ENCODE results near the gene SPAG8. TPM values are rescaled to one million over a fixed set of nuclear protein-coding genes. Genes with fewer than 3 reads are reported as not detected.

The SPAG8 gene
- polyA plus RNA-seq, 1 donor (not counting 4 experiments of a cell fraction or from before 2014, with no cell fraction given) = 0.08 TPM

- Histone ChIP-seq H4K20me1 (ENCODE audit: control insufficient read depth, extremely low read depth, insufficient read depth, low read length) (no peaks in the 10 kb centered on the region), H3K27me3 (ENCODE audit: control insufficient read depth, extremely low read depth, insufficient read depth, low read length) (no peaks in the 10 kb centered on the region), H3K27ac (ENCODE audit: control insufficient read depth, insufficient read depth, low read length) (no peak overlapping the region), H3K9me1 (ENCODE audit: control insufficient read depth, extremely low read depth, insufficient read depth, low read length) (no peaks in the 10 kb centered on the region), H3K4me1 (ENCODE audit: control insufficient read depth, extremely low read depth, insufficient read depth, low read length) (no peaks in the 10 kb centered on the region), H3K9me3 (ENCODE audit: control insufficient read depth, low read depth, low read length) (no peaks in the 10 kb centered on the region), H3K4me2 (ENCODE audit: control insufficient read depth, extremely low read depth, insufficient read depth, low read depth, low read length) (no peak overlapping the region), H2AFZ (ENCODE audit: control insufficient read depth, low read length) (no peak overlapping the region), H3K9ac (ENCODE audit: control insufficient read depth, extremely low read depth, insufficient read depth, low read length) (no peak overlapping the region), H3K36me3 (ENCODE audit: control insufficient read depth in 2 of 2, extremely low read depth in 1 of 2, insufficient read depth in 2 of 2, low read length in 2 of 2) (no peaks in the 10 kb centered on the region), H3K79me2 (ENCODE audit: control insufficient read depth, insufficient read depth, low read length) (no peaks in the 10 kb centered on the region), H3K4me3 (ENCODE audit: control insufficient read depth in 2 of 3, extremely low read depth in 1 of 3, insufficient read depth in 2 of 3, low read depth in 1 of 3, low read length in 3 of 3) (no peak overlapping the region)
- no peak for TF ChIP-seq EZH2 (IDR thresholded peaks at IDR 0.05; ENCODE audit: low read length)
- TF ChIP-seq CTCF (optimal IDR thresholded peaks at IDR 0.05 in 1 of 3, IDR thresholded peaks at IDR 0.05 in 1 of 3, conservative IDR thresholded peaks at IDR 0.05 in 1 of 3; ENCODE audit: extremely low read depth in 1 of 3, insufficient read depth in 2 of 3, low read length in 3 of 3) = no peak
- FAIRE-seq = no peak
- dilution Hi-C loops (cut with MboI; ENCODE audit: extremely low pct_ligation_motif_present, low sequenced_read_pairs) = no loop called here
- no peak for DNase-seq (ENCODE audit: low read depth, low spot score)
Measured at GRCh38 chr9:35790025-35790384, 22.1 kb downstream of the SPAG8 start.

GRCh38 chr9:35789541-35789940, 22.5 kb downstream of the SPAG8 start:
- no peak for FAIRE-seq

More at GRCh38 chr9:35789541-35789940, 22.5 kb downstream of the SPAG8 start:
- H3K4me1 ChIP-seq (ENCODE audit: control insufficient read depth, extremely low read depth, insufficient read depth, low read length) = no peaks in the 10 kb centered on the region
- H3K4me2 ChIP-seq (ENCODE audit: control insufficient read depth, extremely low read depth, insufficient read depth, low read depth, low read length) = no peak overlapping the region
- no peak for DNase-seq (ENCODE audit: low read depth, low spot score)
- TF ChIP-seq EZH2 (IDR thresholded peaks at IDR 0.05; ENCODE audit: low read length) = no peak
- no peak for TF ChIP-seq CTCF (optimal IDR thresholded peaks at IDR 0.05 in 1 of 3, IDR thresholded peaks at IDR 0.05 in 1 of 3, conservative IDR thresholded peaks at IDR 0.05 in 1 of 3; ENCODE audit: extremely low read depth in 1 of 3, insufficient read depth in 2 of 3, low read length in 3 of 3)
- no peaks in the 10 kb centered on the region for H3K36me3 ChIP-seq (ENCODE audit: control insufficient read depth in 2 of 2, extremely low read depth in 1 of 2, insufficient read depth in 2 of 2, low read length in 2 of 2)
- H3K27ac ChIP-seq (ENCODE audit: control insufficient read depth, insufficient read depth, low read length) = no peak overlapping the region
- H3K9me1 ChIP-seq (ENCODE audit: control insufficient read depth, extremely low read depth, insufficient read depth, low read length) = no peaks in the 10 kb centered on the region
- no peak overlapping the region for H3K4me3 ChIP-seq (ENCODE audit: control insufficient read depth in 2 of 3, extremely low read depth in 1 of 3, insufficient read depth in 2 of 3, low read depth in 1 of 3, low read length in 3 of 3)
- dilution Hi-C loops (cut with MboI; ENCODE audit: extremely low pct_ligation_motif_present, low sequenced_read_pairs) = no loop called here
- H3K27me3 ChIP-seq (ENCODE audit: control insufficient read depth, extremely low read depth, insufficient read depth, low read length) = no peaks in the 10 kb centered on the region
- H2AFZ ChIP-seq (ENCODE audit: control insufficient read depth, low read length) = no peak overlapping the region
- H3K9me3 ChIP-seq (ENCODE audit: control insufficient read depth, low read depth, low read length) = no peaks in the 10 kb centered on the region
- H4K20me1 ChIP-seq (ENCODE audit: control insufficient read depth, extremely low read depth, insufficient read depth, low read length) = no peaks in the 10 kb centered on the region
- H3K79me2 ChIP-seq (ENCODE audit: control insufficient read depth, insufficient read depth, low read length) = no peaks in the 10 kb centered on the region
- no peak overlapping the region for H3K9ac ChIP-seq (ENCODE audit: control insufficient read depth, extremely low read depth, insufficient read depth, low read length)

All from keratinocyte (primary cell).